Tibial artery (tissue), 4 donors: Measurements from ENCODE around the gene VPS35L.

Source experiments
- DNase-seq, 2 donors: peaks; one replicate each; pipeline ENCODE4 v3.0.0-alpha.2; 2019
- H3K27ac ChIP-seq, 2 donors: fragments of 200-600 bp; sonication (generic) in 1 of 2; 1 replicate in 1 of 2; 2 replicates in 1 of 2; pipeline ENCODE4 v1.5.1; 2018 to 2019; ENCODE audit warnings: mild to moderate bottlenecking in 1 of 2
- H3K27me3 ChIP-seq, 2 donors: fragments of 200-600 bp; sonication (generic) in 1 of 2; one replicate each; pipeline versions ENCODE4 v1.5.1 to v1.6.0; 2016 to 2019
- H3K36me3 ChIP-seq, 3 donors: fragments of 200-600 bp; sonication (generic) in 2 of 3; one replicate each; pipeline ENCODE4 v1.5.1; 2016 to 2019; ENCODE audit warnings: mild to moderate bottlenecking in 2 of 3
- H3K4me1 ChIP-seq, 4 donors: fragments of 200-600 bp; sonication (generic) in 2 of 4; 1 replicate in 3 of 4; 2 replicates in 1 of 4; pipeline ENCODE4 v1.5.1; 2016 to 2019
- H3K4me3 ChIP-seq, 2 donors: fragments of 200-600 bp; sonication (generic) in 1 of 2; 1 replicate in 1 of 2; 2 replicates in 1 of 2; pipeline ENCODE4 v1.5.1; 2018 to 2019; ENCODE audit warnings: mild to moderate bottlenecking in 2 of 2
- H3K9me3 ChIP-seq, 3 donors: fragments of 200-600 bp; sonication (generic) in 1 of 3; one replicate each; pipeline ENCODE4 v1.5.1; 2016 to 2019
- CTCF ChIP-seq, 2 experiments: fragments of 200-600 bp in 1 of 2; fragments of 450-650 bp in 1 of 2; IDR thresholded peaks; one replicate each; pipeline ENCODE4 v1.5.1; 2017 to 2019; ENCODE audit warnings: antibody characterized with exemption in 2 of 2, mild to moderate bottlenecking in 1 of 2, moderate library complexity in 1 of 2
- intact Hi-C: fragments of 100-400 bp; cut with DNase I; formaldehyde crosslinking; loops from one replicate; pipeline ENCODE4 v1.15.0; 2023; ENCODE audit warnings: low total_unique reads

Gene VPS35L

GRCh38 chr16:19513377-19514053 lies 42.0 kb upstream of the VPS35L start:
- intact Hi-C loops: no loop called here
- Histone ChIP-seq H3K27ac (no peak overlapping the region), H3K4me1 (peaks cover 0 to 3% (median 0%) of the 10 kb centered on the region in 4 donors), H3K36me3 (peaks cover 40 to 50% (median 42%) of the 10 kb centered on the region in 3 donors), H3K4me3 (no peak overlapping the region), H3K27me3 (no peaks in the 10 kb centered on the region), H3K9me3 (no peaks in the 10 kb centered on the region)
- DNase-seq: no peak
- TF ChIP-seq CTCF (IDR thresholded peaks at IDR 0.05): no peak

- no peak overlapping the region for H3K4me3 ChIP-seq
- no peak for DNase-seq
- H3K4me1 ChIP-seq: peaks cover 0 to 24% (median 11%) of the 10 kb centered on the region in 4 donors
- H3K27ac ChIP-seq: no peak overlapping the region
- intact Hi-C loops: no loop called here
- TF ChIP-seq CTCF (IDR thresholded peaks at IDR 0.05): no peak
- H3K27me3 ChIP-seq: no peaks in the 10 kb centered on the region
- peaks cover 18 to 32% (median 23%) of the 10 kb centered on the region in 3 donors for H3K36me3 ChIP-seq
- H3K9me3 ChIP-seq: no peaks in the 10 kb centered on the region
Observed at GRCh38 chr16:19515757-19516156, 39.7 kb upstream of the VPS35L start.

- no peaks in the 10 kb centered on the region for H3K27me3 ChIP-seq
- DNase-seq: no peak
- intact Hi-C loops: no loop called here
- no peak overlapping the region for H3K27ac ChIP-seq
- no peak overlapping the region for H3K4me3 ChIP-seq
- H3K4me1 ChIP-seq: peaks cover 0 to 34% (median 17%) of the 10 kb centered on the region in 4 donors
- H3K36me3 ChIP-seq: peaks cover 10 to 27% (median 20%) of the 10 kb centered on the region in 3 donors
- TF ChIP-seq CTCF (IDR thresholded peaks at IDR 0.05): no peak
- no peaks in the 10 kb centered on the region for H3K9me3 ChIP-seq
Observed at GRCh38 chr16:19517424-19518089, 37.9 kb upstream of the VPS35L start.

GRCh38 chr16:19518388-19518787 lies 37.1 kb upstream of the VPS35L start:
- Histone ChIP-seq H3K27me3 (no peaks in the 10 kb centered on the region), H3K36me3 (peaks cover 10 to 27% (median 20%) of the 10 kb centered on the region in 3 donors), H3K4me3 (no peak overlapping the region), H3K4me1 (peaks cover 0 to 34% (median 18%) of the 10 kb centered on the region in 4 donors), H3K27ac (no peak overlapping the region), H3K9me3 (no peaks in the 10 kb centered on the region)
- TF ChIP-seq CTCF (IDR thresholded peaks at IDR 0.05): no peak
- intact Hi-C loops: no loop called here
- DNase-seq: no peak

- no peaks in the 10 kb centered on the region for H3K27me3 ChIP-seq
- no peak for DNase-seq
- intact Hi-C loops: no loop called here
- H3K4me3 ChIP-seq: peak overlapping the region; percentile 78 to 96
- H3K4me1 ChIP-seq: peaks cover 0 to 50% (median 28%) of the 10 kb centered on the region in 4 donors
- H3K27ac ChIP-seq: peak overlapping the region; percentile 90 to 91
- peaks cover 9 to 13% (median 10%) of the 10 kb centered on the region in 3 donors for H3K36me3 ChIP-seq
- no peaks in the 10 kb centered on the region for H3K9me3 ChIP-seq
- TF ChIP-seq CTCF (IDR thresholded peaks at IDR 0.05): no peak
Observed at GRCh38 chr16:19520861-19521331, 34.6 kb upstream of the VPS35L start.
